Measurements from ENCODE around the gene LIN28B.

Gene LIN28B

DNA sequence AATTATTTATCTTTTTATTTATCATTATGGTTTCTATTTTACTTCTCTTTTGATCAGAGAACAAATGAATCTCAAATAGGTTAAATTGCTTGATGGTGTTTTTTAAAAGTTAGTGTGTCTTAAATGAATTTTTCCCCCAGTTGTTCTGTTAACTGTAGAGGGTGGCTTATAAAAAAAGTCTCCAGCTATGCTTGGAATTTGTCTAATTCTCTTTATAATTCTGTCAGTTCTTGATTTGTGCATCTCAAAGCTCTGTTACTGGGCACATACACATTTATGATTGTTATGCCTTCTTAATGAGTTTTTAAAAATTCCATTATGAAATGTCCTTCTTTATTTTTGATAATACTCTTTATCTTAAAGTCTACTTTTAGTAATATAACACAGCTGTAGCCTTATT lies 58.0 kb downstream of the LIN28B start:
- TF ChIP-seq, protein P1, sequence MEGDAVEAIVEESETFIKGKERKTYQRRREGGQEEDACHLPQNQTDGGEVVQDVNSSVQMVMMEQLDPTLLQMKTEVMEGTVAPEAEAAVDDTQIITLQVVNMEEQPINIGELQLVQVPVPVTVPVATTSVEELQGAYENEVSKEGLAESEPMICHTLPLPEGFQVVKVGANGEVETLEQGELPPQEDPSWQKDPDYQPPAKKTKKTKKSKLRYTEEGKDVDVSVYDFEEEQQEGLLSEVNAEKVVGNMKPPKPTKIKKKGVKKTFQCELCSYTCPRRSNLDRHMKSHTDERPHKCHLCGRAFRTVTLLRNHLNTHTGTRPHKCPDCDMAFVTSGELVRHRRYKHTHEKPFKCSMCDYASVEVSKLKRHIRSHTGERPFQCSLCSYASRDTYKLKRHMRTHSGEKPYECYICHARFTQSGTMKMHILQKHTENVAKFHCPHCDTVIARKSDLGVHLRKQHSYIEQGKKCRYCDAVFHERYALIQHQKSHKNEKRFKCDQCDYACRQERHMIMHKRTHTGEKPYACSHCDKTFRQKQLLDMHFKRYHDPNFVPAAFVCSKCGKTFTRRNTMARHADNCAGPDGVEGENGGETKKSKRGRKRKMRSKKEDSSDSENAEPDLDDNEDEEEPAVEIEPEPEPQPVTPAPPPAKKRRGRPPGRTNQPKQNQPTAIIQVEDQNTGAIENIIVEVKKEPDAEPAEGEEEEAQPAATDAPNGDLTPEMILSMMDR (IDR thresholded peaks at IDR 0.05): no peak
- no peak overlapping the region for H3K27ac ChIP-seq
- H3K4me1 ChIP-seq (ENCODE audit: control insufficient read depth in 1 of 2, insufficient read depth in 1 of 2, low read depth in 1 of 2, low read length in 1 of 2): no peaks in the 10 kb centered on the region
- no peak overlapping the region for H3K4me3 ChIP-seq (ENCODE audit: low read depth in 1 of 2, low read length in 1 of 2)
- no peaks in the 10 kb centered on the region for H3K36me3 ChIP-seq
- H3K9me3 ChIP-seq: no peaks in the 10 kb centered on the region
- peaks cover 15% of the 10 kb centered on the region for H3K27me3 ChIP-seq

- H3K36me3 ChIP-seq: no peaks in the 10 kb centered on the region
- no peak overlapping the region for H3K4me3 ChIP-seq (ENCODE audit: low read depth in 1 of 2, low read length in 1 of 2)
- no peaks in the 10 kb centered on the region for H3K9me3 ChIP-seq
- H3K4me1 ChIP-seq (ENCODE audit: control insufficient read depth in 1 of 2, insufficient read depth in 1 of 2, low read depth in 1 of 2, low read length in 1 of 2): no peaks in the 10 kb centered on the region
- H3K27me3 ChIP-seq: peaks cover 15% of the 10 kb centered on the region
- H3K27ac ChIP-seq: no peak overlapping the region
- TF ChIP-seq, protein P1 (IDR thresholded peaks at IDR 0.05): no peak
Measured at GRCh38 chr6:105015482-105015881, 58.6 kb downstream of the LIN28B start.

- H3K9me3 ChIP-seq: no peaks in the 10 kb centered on the region
- no peaks in the 10 kb centered on the region for H3K36me3 ChIP-seq
- no peak overlapping the region for H3K4me3 ChIP-seq (ENCODE audit: low read depth in 1 of 2, low read length in 1 of 2)
- TF ChIP-seq, protein P1 (IDR thresholded peaks at IDR 0.05): no peak
- no peaks in the 10 kb centered on the region for H3K4me1 ChIP-seq (ENCODE audit: control insufficient read depth in 1 of 2, insufficient read depth in 1 of 2, low read depth in 1 of 2, low read length in 1 of 2)
- H3K27ac ChIP-seq: no peak overlapping the region
- H3K27me3 ChIP-seq: peaks cover 29% of the 10 kb centered on the region
Measured at GRCh38 chr6:105019285-105019684, 62.4 kb downstream of the LIN28B start.

DNA sequence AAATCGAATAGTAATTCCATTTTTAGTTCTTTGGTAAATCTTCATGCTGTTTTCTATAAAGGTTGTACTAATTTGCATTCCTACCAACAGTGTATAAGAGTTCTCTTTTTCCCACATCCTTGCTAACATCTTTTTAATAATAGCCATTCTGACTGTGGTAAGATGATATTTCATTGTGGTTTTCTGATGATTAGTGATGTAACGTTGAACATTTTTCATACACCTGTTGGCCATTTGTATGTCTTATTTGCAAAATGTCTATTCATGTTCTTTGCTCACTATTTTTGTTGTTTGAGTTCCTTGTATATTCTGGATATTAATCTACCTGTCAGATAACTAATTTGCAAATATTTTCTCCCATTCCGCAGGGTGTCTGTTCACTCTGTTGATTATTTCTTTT lies 64.5 kb downstream of the LIN28B start:
- H3K9me3 ChIP-seq: no peaks in the 10 kb centered on the region
- no peaks in the 10 kb centered on the region for H3K36me3 ChIP-seq
- H3K27me3 ChIP-seq: peaks cover 20% of the 10 kb centered on the region
- H3K4me3 ChIP-seq (ENCODE audit: low read depth in 1 of 2, low read length in 1 of 2): no peak overlapping the region
- TF ChIP-seq, protein P1 (IDR thresholded peaks at IDR 0.05): no peak
- no peaks in the 10 kb centered on the region for H3K4me1 ChIP-seq (ENCODE audit: control insufficient read depth in 1 of 2, insufficient read depth in 1 of 2, low read depth in 1 of 2, low read length in 1 of 2)
- H3K27ac ChIP-seq: no peak overlapping the region

DNA sequence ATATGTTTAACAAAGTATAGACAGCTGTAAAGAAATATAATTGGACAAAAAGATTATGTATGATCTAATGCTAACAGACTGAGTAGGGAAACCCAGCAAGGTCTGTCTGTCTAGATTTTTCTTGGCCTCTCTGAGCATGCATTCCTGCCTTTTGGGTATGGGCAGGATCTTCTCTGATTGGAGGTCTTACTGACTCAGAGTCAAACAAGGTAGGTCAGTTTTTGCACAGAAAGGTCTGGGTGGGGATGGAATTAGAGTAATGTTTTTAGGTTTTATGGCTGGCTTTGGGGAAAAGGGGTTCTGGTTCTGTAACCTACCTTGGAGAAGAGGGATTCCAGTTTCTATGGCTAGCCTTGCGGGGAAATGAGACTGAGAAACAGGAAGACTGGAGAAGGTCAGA lies 65.5 kb downstream of the LIN28B start:
- H3K27ac ChIP-seq: no peak overlapping the region
- H3K27me3 ChIP-seq: peaks cover 18% of the 10 kb centered on the region
- H3K36me3 ChIP-seq: no peaks in the 10 kb centered on the region
- no peaks in the 10 kb centered on the region for H3K9me3 ChIP-seq
- H3K4me1 ChIP-seq (ENCODE audit: control insufficient read depth in 1 of 2, insufficient read depth in 1 of 2, low read depth in 1 of 2, low read length in 1 of 2): no peaks in the 10 kb centered on the region
- TF ChIP-seq, protein P1 (IDR thresholded peaks at IDR 0.05): no peak
- no peak overlapping the region for H3K4me3 ChIP-seq (ENCODE audit: low read depth in 1 of 2, low read length in 1 of 2)

DNA sequence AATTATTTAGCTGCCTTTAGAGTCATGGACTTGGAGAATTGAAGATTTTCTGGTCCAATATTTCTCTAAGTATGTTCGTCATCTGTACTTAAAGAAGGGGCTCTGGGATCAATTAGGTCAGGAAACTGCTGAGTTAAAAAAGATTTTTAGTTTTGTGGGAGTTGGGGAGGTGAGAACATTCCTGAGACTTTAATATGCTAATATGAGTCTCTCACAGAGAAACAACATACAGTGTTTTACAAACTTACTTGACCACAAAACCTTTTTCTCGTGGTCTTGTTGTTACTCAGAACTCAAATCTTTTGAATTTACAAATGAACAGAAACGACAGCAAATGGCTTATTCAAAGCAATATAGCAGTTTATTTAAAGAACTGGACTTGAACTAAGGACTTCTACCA lies 67.9 kb downstream of the LIN28B start:
- Histone ChIP-seq H3K27ac (no peak overlapping the region), H3K4me1 (ENCODE audit: control insufficient read depth in 1 of 2, insufficient read depth in 1 of 2, low read depth in 1 of 2, low read length in 1 of 2) (no peaks in the 10 kb centered on the region), H3K36me3 (no peaks in the 10 kb centered on the region), H3K9me3 (no peaks in the 10 kb centered on the region), H3K27me3 (peaks cover 18% of the 10 kb centered on the region), H3K4me3 (ENCODE audit: low read depth in 1 of 2, low read length in 1 of 2) (no peak overlapping the region)
- TF ChIP-seq, protein P1 (IDR thresholded peaks at IDR 0.05): no peak

Data from neutrophil (primary cell).